Endodermal cell (in vitro differentiated cells): ENCODE data around the gene CASZ1. TPM values are rescaled to one million over a fixed set of nuclear protein-coding genes. Genes with fewer than 3 reads are reported as not detected.

Source experiments
- DNase-seq: peaks from one replicate; pipeline ENCODE4 v3.0.0-alpha.2; 2017
- H3K27ac ChIP-seq: 2 replicates; pipeline ENCODE4 v1.5.1; 2013; ENCODE audit warnings: mild to moderate bottlenecking, low read depth, low read length, moderate library complexity
- H3K27me3 ChIP-seq: 2 replicates; pipeline ENCODE4 v1.6.1; 2013; ENCODE audit warnings: mild to moderate bottlenecking, low read length, moderate library complexity; ENCODE audit not compliant: insufficient read depth, control insufficient read depth, poor library complexity, severe bottlenecking
- H3K36me3 ChIP-seq: 2 replicates; pipeline ENCODE4 v1.7.0; 2013; ENCODE audit warnings: mild to moderate bottlenecking, low read length, moderate library complexity; ENCODE audit not compliant: control insufficient read depth, insufficient read depth
- H3K4me1 ChIP-seq: one replicate; pipeline ENCODE4 v1.7.0; 2013; ENCODE audit warnings: low read length; ENCODE audit not compliant: control insufficient read depth, insufficient read depth
- H3K4me3 ChIP-seq: 2 replicates; pipeline ENCODE4 v1.5.1; 2013; ENCODE audit warnings: mild to moderate bottlenecking, low read length, moderate library complexity
- H3K9ac ChIP-seq: 2 replicates; pipeline ENCODE4 v1.6.1; 2013; ENCODE audit warnings: mild to moderate bottlenecking, low read length, moderate library complexity; ENCODE audit not compliant: poor library complexity, severe bottlenecking; ENCODE audit errors: extremely low read depth
- H3K9me3 ChIP-seq: 2 replicates; pipeline ENCODE4 v1.6.1; 2013; ENCODE audit warnings: mild to moderate bottlenecking, low read length, moderate library complexity; ENCODE audit not compliant: control insufficient read depth
- H3K27ac Mint-ChIP-seq: 2 replicates; pipeline ENCODE4 v1.8.0; 2020; ENCODE audit warnings: mixed read lengths
- H3K27me3 Mint-ChIP-seq: 2 replicates; pipeline ENCODE4 v1.8.0; 2021; ENCODE audit warnings: mild to moderate bottlenecking, mixed read lengths; ENCODE audit not compliant: insufficient read depth
- H3K36me3 Mint-ChIP-seq: 2 replicates; pipeline ENCODE4 v1.8.0; 2020; ENCODE audit warnings: low read depth, mixed read lengths
- H3K4me1 Mint-ChIP-seq: 2 replicates; pipeline ENCODE4 v1.8.0; 2020; ENCODE audit warnings: mixed read lengths
- H3K4me3 Mint-ChIP-seq: 2 replicates; pipeline ENCODE4 v1.8.0; 2020; ENCODE audit warnings: mild to moderate bottlenecking, moderate library complexity, mixed read lengths
- H3K9me3 Mint-ChIP-seq: 2 replicates; pipeline ENCODE4 v1.8.0; 2020; ENCODE audit warnings: mild to moderate bottlenecking, mixed read lengths
- CTCF ChIP-seq: fragments of 200-600 bp; sonication (generic); conservative IDR thresholded peaks from 2 replicates; pipeline ENCODE4 v1.5.0; 2021; ENCODE audit warnings: antibody characterized with exemption, mild to moderate bottlenecking
- WGBS, 2 experiments: methylation state at CpG; one replicate each; pipeline versions ENCODE4 v1.1.5 to v1.1.7; 2013; ENCODE audit warnings: missing lambda C conversion rate in 2 of 2, mixed read lengths in 1 of 2; ENCODE audit not compliant: insufficient coverage in 1 of 2, insufficient read length in 1 of 2; 5-methylcytosine and 5-hydroxymethylcytosine counted together
- total RNA-seq, 2 donors: library from RNA; stranded (reverse); fragmentation: NEBNext Ultra II Directional in 1 of 2; extraction: Animal tissue kit (Norgen Biotek cat#: 25700) in 1 of 2; gene quantifications; 2 replicates in 1 of 2; 3 replicates in 1 of 2; pipeline ENCODE4 v1.2.1, GENCODE V29; 2021

The CASZ1 gene
- total RNA-seq, 2 donors from 2014 or later: 3.5 to 5.9 TPM

GRCh38 chr1:10635085-10635896 lies 161.2 kb downstream of the CASZ1 start:
- H3K4me3 Mint-ChIP-seq: no peak overlapping the region
- DNase-seq: no peak
- TF ChIP-seq CTCF: no peak
- peaks cover 10% of the 10 kb centered on the region for H3K4me1 Mint-ChIP-seq
- Histone ChIP-seq H3K27me3 (peaks cover 26% of the 10 kb centered on the region), H3K4me1 (no peaks in the 10 kb centered on the region), H3K4me3 (no peak overlapping the region), H3K9me3 (no peaks in the 10 kb centered on the region), H3K27ac (no peak overlapping the region), H3K9ac (no peak overlapping the region), H3K36me3 (no peaks in the 10 kb centered on the region)
- no peaks in the 10 kb centered on the region for H3K36me3 Mint-ChIP-seq
- WGBS, 2 experiments: 95 to 96% methylated on average over 16 to 23 of the region's 23 CpGs
- H3K27me3 Mint-ChIP-seq: peaks cover 9% of the 10 kb centered on the region
- no peak overlapping the region for H3K27ac Mint-ChIP-seq
- H3K9me3 Mint-ChIP-seq: no peaks in the 10 kb centered on the region

GRCh38 chr1:10634428-10635084 lies 161.9 kb downstream of the CASZ1 start:
- Mint-ChIP-seq H3K36me3 (no peaks in the 10 kb centered on the region), H3K27ac (no peak overlapping the region), H3K4me1 (peaks cover 10% of the 10 kb centered on the region), H3K27me3 (peaks cover 4% of the 10 kb centered on the region), H3K9me3 (no peaks in the 10 kb centered on the region), H3K4me3 (no peak overlapping the region)
- H3K27ac ChIP-seq: no peak overlapping the region
- WGBS, 2 experiments: 90% methylated on average over 11 to 23 of the region's 23 CpGs
- no peaks in the 10 kb centered on the region for H3K4me1 ChIP-seq
- H3K27me3 ChIP-seq: peaks cover 19% of the 10 kb centered on the region
- no peaks in the 10 kb centered on the region for H3K9me3 ChIP-seq
- no peak overlapping the region for H3K9ac ChIP-seq
- H3K36me3 ChIP-seq: no peaks in the 10 kb centered on the region
- H3K4me3 ChIP-seq: no peak overlapping the region
- no peak for TF ChIP-seq CTCF
- no peak for DNase-seq

DNA sequence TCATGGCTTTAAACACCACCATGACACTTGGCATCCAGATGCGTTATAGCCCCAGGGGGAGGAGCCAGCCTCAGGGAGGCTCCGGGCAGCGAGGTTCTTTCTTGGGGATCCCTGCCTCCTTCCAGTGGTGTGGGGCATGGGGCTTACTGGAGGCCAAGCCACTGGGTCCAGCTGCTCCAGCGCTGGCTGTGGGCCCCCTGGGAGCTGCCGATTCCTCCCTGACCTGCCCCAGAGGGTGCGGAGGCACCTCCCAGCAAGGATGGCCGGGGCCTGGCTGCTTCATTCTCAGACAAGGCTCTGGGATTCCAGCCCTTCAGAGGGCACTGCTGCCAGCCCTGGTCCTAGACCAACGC lies 162.4 kb downstream of the CASZ1 start:
- peaks cover 10% of the 10 kb centered on the region for H3K4me1 Mint-ChIP-seq
- Histone ChIP-seq H3K9me3 (no peaks in the 10 kb centered on the region), H3K36me3 (no peaks in the 10 kb centered on the region), H3K27me3 (peaks cover 15% of the 10 kb centered on the region), H3K4me1 (no peaks in the 10 kb centered on the region), H3K9ac (no peak overlapping the region), H3K27ac (no peak overlapping the region), H3K4me3 (no peak overlapping the region)
- no peak for DNase-seq
- no peaks in the 10 kb centered on the region for H3K9me3 Mint-ChIP-seq
- WGBS, 2 experiments: 91 to 97% methylated on average over 7 to 8 of the region's 8 CpGs
- no peak for TF ChIP-seq CTCF
- H3K27ac Mint-ChIP-seq: no peak overlapping the region
- H3K27me3 Mint-ChIP-seq: no peaks in the 10 kb centered on the region
- no peak overlapping the region for H3K4me3 Mint-ChIP-seq
- peaks cover 2% of the 10 kb centered on the region for H3K36me3 Mint-ChIP-seq
